Measurements from ENCODE around the gene ATP6V0B. TPM values are rescaled to one million over a fixed set of nuclear protein-coding genes. Genes with fewer than 3 reads are reported as not detected.

ATP6V0B gene
- total and polyA plus RNA-seq, 2 of the 13 experiments (the other 11 are each of a cell fraction or from before 2014, with no cell fraction given), result 157 to 161 TPM

DNA sequence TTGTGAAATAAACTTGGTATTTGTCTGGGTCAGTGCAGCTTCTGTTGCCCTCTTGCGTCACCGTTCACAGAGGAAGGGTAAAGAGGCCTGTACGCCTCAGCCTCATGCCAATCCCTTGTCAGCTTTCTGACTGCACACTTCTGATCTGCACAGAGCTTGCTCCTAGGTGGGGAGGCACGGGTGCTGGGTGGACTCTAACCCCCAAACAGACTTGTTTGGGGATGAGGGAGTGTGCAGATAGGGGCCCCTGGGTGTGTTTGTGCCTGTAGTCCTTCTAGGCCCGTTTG, 3.4 kb downstream of the ATP6V0B start (continued):
- TF ChIP-seq, protein P1, sequence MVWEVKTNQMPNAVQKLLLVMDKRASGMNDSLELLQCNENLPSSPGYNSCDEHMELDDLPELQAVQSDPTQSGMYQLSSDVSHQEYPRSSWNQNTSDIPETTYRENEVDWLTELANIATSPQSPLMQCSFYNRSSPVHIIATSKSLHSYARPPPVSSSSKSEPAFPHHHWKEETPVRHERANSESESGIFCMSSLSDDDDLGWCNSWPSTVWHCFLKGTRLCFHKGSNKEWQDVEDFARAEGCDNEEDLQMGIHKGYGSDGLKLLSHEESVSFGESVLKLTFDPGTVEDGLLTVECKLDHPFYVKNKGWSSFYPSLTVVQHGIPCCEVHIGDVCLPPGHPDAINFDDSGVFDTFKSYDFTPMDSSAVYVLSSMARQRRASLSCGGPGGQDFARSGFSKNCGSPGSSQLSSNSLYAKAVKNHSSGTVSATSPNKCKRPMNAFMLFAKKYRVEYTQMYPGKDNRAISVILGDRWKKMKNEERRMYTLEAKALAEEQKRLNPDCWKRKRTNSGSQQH (CRISPR knock-in tag; IDR thresholded peaks at IDR 0.05; ENCODE audit: low read depth), result no peak
- TF ChIP-seq RFXAP (CRISPR knock-in tag; IDR thresholded peaks at IDR 0.05; ENCODE audit: borderline replicate concordance), result 0 out of 2 replicates have a peak, but pooled peaks have one; percentile 38
- TF ChIP-seq NR2F6 (IDR thresholded peaks at IDR 0.05), result no peak
- peak; percentile 39; the same call in 1 of the 2 replicates for TF ChIP-seq NR2F6 (CRISPR knock-in tag; IDR thresholded peaks at IDR 0.05)
- TF ChIP-seq, protein P2, sequence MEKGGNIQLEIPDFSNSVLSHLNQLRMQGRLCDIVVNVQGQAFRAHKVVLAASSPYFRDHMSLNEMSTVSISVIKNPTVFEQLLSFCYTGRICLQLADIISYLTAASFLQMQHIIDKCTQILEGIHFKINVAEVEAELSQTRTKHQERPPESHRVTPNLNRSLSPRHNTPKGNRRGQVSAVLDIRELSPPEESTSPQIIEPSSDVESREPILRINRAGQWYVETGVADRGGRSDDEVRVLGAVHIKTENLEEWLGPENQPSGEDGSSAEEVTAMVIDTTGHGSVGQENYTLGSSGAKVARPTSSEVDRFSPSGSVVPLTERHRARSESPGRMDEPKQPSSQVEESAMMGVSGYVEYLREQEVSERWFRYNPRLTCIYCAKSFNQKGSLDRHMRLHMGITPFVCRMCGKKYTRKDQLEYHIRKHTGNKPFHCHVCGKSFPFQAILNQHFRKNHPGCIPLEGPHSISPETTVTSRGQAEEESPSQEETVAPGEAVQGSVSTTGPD (CRISPR knock-in tag; IDR thresholded peaks at IDR 0.05), result no peak
- no peak for TF ChIP-seq ZFP37 (CRISPR knock-in tag; IDR thresholded peaks at IDR 0.05; ENCODE audit: borderline replicate concordance)
- peak; percentile 83 for TF ChIP-seq ZNF605 (CRISPR knock-in tag; IDR thresholded peaks at IDR 0.05)
- TF ChIP-seq, protein P3, sequence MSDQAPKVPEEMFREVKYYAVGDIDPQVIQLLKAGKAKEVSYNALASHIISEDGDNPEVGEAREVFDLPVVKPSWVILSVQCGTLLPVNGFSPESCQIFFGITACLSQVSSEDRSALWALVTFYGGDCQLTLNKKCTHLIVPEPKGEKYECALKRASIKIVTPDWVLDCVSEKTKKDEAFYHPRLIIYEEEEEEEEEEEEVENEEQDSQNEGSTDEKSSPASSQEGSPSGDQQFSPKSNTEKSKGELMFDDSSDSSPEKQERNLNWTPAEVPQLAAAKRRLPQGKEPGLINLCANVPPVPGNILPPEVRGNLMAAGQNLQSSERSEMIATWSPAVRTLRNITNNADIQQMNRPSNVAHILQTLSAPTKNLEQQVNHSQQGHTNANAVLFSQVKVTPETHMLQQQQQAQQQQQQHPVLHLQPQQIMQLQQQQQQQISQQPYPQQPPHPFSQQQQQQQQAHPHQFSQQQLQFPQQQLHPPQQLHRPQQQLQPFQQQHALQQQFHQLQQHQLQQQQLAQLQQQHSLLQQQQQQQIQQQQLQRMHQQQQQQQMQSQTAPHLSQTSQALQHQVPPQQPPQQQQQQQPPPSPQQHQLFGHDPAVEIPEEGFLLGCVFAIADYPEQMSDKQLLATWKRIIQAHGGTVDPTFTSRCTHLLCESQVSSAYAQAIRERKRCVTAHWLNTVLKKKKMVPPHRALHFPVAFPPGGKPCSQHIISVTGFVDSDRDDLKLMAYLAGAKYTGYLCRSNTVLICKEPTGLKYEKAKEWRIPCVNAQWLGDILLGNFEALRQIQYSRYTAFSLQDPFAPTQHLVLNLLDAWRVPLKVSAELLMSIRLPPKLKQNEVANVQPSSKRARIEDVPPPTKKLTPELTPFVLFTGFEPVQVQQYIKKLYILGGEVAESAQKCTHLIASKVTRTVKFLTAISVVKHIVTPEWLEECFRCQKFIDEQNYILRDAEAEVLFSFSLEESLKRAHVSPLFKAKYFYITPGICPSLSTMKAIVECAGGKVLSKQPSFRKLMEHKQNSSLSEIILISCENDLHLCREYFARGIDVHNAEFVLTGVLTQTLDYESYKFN (CRISPR knock-in tag; conservative IDR thresholded peaks at IDR 0.05), result no peak
- TF ChIP-seq ZNF431 (CRISPR knock-in tag; IDR thresholded peaks at IDR 0.05; ENCODE audit: borderline replicate concordance, low read depth), result peak; percentile 55; the same call in 1 of the 2 replicates
- 0 out of 2 replicates have a peak, but pooled peaks have one; percentile 12 for TF ChIP-seq SSRP1 (CRISPR knock-in tag; IDR thresholded peaks at IDR 0.05)
- no peak for TF ChIP-seq HCFC1 (IDR thresholded peaks at IDR 0.05; ENCODE audit: low read depth, low read length)
- TF ChIP-seq RARG (CRISPR knock-in tag; IDR thresholded peaks at IDR 0.05; ENCODE audit: low read depth), result no peak
- peak; percentile 69; the same call in 1 of the 2 replicates for TF ChIP-seq THAP11 (CRISPR knock-in tag; IDR thresholded peaks at IDR 0.05)
- 0 out of 2 replicates have a peak, but pooled peaks have one; percentile 36 for TF ChIP-seq ATF7-NPFF (CRISPR knock-in tag; IDR thresholded peaks at IDR 0.05; ENCODE audit: low read depth)
- 0 out of 2 replicates have a peak, but pooled peaks have one; percentile 7 for TF ChIP-seq FOXO1 (CRISPR knock-in tag; IDR thresholded peaks at IDR 0.05)
- TF ChIP-seq ZNF563 (CRISPR knock-in tag; IDR thresholded peaks at IDR 0.05), result peak; percentile 41; the same call in 1 of the 2 replicates
- TF ChIP-seq STAT5B (CRISPR knock-in tag; IDR thresholded peaks at IDR 0.05), result no peak
- peak; percentile 15; the same call in 1 of the 2 replicates for TF ChIP-seq HNF4G (IDR thresholded peaks at IDR 0.05; ENCODE audit: borderline replicate concordance, low read depth, low read length)
- TF ChIP-seq HNF4G (CRISPR knock-in tag; IDR thresholded peaks at IDR 0.05; ENCODE audit: borderline replicate concordance, low read depth), result no peak
- TF ChIP-seq SALL1 (CRISPR knock-in tag; IDR thresholded peaks at IDR 0.05), result no peak; the same call in 1 of the 2 replicates
- 0 out of 2 replicates have a peak, but pooled peaks have one; percentile 71 for TF ChIP-seq ZNF430 (CRISPR knock-in tag; IDR thresholded peaks at IDR 0.05)
- TF ChIP-seq, protein P4, sequence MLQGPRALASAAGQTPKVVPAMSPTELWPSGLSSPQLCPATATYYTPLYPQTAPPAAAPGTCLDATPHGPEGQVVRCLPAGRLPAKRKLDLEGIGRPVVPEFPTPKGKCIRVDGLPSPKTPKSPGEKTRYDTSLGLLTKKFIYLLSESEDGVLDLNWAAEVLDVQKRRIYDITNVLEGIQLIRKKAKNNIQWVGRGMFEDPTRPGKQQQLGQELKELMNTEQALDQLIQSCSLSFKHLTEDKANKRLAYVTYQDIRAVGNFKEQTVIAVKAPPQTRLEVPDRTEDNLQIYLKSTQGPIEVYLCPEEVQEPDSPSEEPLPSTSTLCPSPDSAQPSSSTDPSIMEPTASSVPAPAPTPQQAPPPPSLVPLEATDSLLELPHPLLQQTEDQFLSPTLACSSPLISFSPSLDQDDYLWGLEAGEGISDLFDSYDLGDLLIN (CRISPR knock-in tag; IDR thresholded peaks at IDR 0.05; ENCODE audit: borderline replicate concordance), result no peak
- peak; percentile 92 for TF ChIP-seq CEBPB (IDR thresholded peaks at IDR 0.05; ENCODE audit: borderline replicate concordance, low read depth, low read length)

All from HepG2 (cell line).